ENCODE results near the gene ASPSCR1. TPM values are rescaled to one million over a fixed set of nuclear protein-coding genes. Genes with fewer than 3 reads are reported as not detected.

Gene ASPSCR1
- total RNA-seq, 2 donors from 2014 or later, result 22.3 to 30.3 TPM

DNA sequence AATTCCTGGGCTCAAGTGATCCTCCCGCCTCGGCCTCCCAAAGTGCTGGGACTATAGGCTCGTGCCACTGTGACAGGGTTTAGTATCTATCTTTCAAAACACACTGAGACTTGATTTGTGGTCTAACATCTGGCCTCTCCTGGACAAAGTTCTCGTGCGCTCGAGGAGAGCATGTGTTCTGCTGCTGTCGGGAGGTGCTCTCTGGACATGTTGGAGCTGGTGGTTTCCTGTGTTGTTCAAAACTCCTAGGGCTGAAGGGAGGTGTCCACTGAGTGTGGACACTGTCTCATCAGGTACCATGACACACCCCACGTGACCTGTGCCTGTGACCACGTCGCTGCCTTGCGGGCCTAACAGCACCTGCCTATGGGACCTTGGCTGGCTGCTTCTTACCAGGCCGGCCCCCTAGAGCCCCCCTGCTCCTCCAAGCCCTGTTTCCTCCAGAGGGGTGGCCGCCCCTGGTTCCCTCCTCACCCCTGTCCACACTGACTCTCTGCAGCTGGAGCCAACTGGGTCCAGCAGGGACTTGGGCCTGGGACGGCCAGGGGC is 68.6 kb downstream of the ASPSCR1 start:
- Mint-ChIP-seq H3K27me3 (no peaks in the 10 kb centered on the region), H3K4me1 (no peaks in the 10 kb centered on the region), H3K9me3 (no peaks in the 10 kb centered on the region), H3K36me3 (ENCODE audit: low read depth) (peaks cover 11% of the 10 kb centered on the region), H3K4me3 (no peak overlapping the region), H3K27ac (no peak overlapping the region)
- no peak for ATAC-seq (replicated peaks)

DNA sequence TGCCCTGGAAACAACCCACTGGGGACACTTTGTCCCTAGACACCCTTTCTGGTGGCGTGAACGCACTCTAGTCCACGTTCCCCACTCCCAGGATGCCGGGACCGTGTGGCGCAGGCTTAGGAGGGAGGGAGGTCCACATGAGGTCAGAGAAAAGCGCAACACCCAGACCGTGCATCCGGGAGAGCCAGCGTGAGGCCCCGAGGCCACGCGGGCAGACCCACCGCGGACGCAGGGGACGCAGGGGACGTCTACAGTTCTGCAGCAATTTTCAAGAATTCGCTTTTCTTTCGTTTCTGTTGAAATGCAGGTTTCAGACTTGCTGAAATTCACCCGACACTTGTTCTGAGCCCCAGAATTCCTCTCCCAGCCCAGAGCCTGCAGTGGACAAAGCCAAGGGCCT is 69.5 kb downstream of the ASPSCR1 start:
- Mint-ChIP-seq H3K4me1 (no peaks in the 10 kb centered on the region), H3K27ac (no peak overlapping the region), H3K9me3 (no peaks in the 10 kb centered on the region), H3K27me3 (no peaks in the 10 kb centered on the region), H3K4me3 (no peak overlapping the region), H3K36me3 (ENCODE audit: low read depth) (peaks cover 11% of the 10 kb centered on the region)
- no peak for ATAC-seq (replicated peaks)

DNA sequence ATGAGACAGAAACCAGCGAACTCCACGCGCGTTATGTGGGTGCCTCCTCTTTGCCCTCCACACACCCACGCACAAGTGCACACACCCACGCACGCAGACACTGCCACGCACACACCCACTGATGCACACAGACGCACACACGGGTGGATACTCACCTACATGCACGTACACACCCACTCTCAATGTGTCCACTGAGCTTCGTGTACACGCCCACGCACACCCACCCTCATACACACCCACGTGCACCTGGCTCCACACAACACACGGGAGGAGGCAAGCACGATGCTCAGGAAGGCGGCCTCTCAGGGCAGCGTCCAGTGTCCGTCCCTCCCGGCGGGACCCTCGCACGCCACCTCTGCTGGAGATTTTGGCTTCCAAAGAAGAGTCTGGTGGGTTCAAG is 70.0 kb downstream of the ASPSCR1 start:
- H3K36me3 Mint-ChIP-seq (ENCODE audit: low read depth), result peaks cover 11% of the 10 kb centered on the region
- no peaks in the 10 kb centered on the region for H3K9me3 Mint-ChIP-seq
- H3K4me3 Mint-ChIP-seq, result no peak overlapping the region
- no peaks in the 10 kb centered on the region for H3K4me1 Mint-ChIP-seq
- H3K27ac Mint-ChIP-seq, result no peak overlapping the region
- H3K27me3 Mint-ChIP-seq, result no peaks in the 10 kb centered on the region
- ATAC-seq (replicated peaks), result no peak

DNA sequence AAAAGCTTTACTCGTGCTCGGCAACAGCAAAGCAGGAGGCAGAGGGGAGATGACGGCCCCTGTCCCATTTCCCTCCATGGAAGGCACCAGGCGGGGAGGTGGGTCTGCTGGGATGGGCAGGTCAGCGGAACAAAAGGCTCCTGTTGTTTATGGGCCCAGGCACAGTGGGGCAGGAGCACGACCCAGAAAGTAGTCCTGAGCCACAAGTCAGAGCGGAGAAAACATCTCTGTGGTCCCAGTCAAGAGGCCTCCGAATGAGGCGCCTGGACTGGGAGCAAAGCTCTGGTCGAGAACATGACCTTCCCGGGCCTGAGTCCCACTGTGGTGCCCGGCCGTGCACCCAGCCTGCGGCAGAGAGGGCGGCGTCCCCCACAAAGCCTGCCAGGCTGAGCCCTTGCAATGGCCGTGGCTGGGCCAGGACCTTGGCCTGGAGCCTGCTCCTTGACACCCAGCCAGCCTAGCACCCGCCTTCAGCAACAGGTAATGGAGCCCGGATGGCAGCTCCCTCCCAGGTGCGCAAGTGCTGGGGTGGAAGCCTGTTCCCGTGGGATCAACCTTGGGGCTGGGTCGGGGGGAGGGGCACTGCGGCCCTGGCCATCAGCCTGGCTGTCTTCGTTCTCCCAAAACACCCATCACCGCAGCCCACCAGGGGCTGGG is 70.6 kb downstream of the ASPSCR1 start:
- Mint-ChIP-seq H3K27ac (no peak overlapping the region), H3K27me3 (no peaks in the 10 kb centered on the region), H3K9me3 (no peaks in the 10 kb centered on the region), H3K36me3 (ENCODE audit: low read depth) (peaks cover 11% of the 10 kb centered on the region), H3K4me3 (no peak overlapping the region), H3K4me1 (no peaks in the 10 kb centered on the region)
- ATAC-seq (replicated peaks), result no peak

DNA sequence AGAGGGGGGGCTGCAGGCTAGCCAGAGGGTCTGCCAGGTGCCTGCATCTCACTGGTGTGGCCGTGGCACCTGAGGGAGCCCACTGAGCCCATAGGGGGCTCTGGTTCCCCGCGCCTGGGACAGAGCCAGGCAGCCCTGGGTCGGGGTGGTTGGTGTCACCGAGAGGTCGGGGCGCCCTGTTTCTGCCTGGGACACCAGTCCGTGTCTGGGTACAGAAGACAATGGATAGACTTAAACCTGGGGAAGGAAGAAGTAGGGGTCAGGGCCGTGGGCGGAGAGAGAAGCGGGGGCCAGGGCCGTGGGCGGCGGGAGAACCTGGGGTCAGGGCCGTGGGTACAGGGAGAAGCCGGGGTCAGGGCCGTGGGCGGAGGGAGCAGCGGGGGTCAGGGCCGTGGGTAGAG is 71.1 kb downstream of the ASPSCR1 start:
- Mint-ChIP-seq H3K27ac (no peak overlapping the region), H3K27me3 (no peaks in the 10 kb centered on the region), H3K36me3 (ENCODE audit: low read depth) (peaks cover 11% of the 10 kb centered on the region), H3K4me3 (no peak overlapping the region), H3K4me1 (no peaks in the 10 kb centered on the region), H3K9me3 (no peaks in the 10 kb centered on the region)
- no peak for ATAC-seq (replicated peaks)

DNA sequence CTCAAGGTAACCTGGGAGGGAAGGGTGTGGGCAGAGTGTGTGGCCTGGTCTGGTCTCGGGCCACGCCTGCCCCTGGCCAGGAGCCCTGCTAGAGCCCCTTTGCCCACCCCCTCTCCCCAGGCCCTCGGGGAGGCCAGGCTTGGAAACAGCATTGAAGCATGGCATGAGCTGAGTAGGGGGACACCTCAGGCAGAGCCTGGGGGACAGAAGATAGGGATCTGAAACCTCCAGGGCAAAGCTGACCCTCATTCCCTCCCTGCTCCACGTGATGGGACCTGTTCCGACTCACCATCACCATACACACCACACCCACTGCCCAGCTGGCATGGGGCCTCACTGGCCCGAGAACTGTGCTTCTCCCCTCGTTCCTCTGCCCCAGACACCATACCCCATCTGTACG is 71.7 kb downstream of the ASPSCR1 start:
- no peaks in the 10 kb centered on the region for H3K27me3 Mint-ChIP-seq
- H3K9me3 Mint-ChIP-seq, result no peaks in the 10 kb centered on the region
- H3K36me3 Mint-ChIP-seq (ENCODE audit: low read depth), result peaks cover 11% of the 10 kb centered on the region
- H3K27ac Mint-ChIP-seq, result no peak overlapping the region
- no peaks in the 10 kb centered on the region for H3K4me1 Mint-ChIP-seq
- H3K4me3 Mint-ChIP-seq, result no peak overlapping the region
- no peak for ATAC-seq (replicated peaks)

DNA sequence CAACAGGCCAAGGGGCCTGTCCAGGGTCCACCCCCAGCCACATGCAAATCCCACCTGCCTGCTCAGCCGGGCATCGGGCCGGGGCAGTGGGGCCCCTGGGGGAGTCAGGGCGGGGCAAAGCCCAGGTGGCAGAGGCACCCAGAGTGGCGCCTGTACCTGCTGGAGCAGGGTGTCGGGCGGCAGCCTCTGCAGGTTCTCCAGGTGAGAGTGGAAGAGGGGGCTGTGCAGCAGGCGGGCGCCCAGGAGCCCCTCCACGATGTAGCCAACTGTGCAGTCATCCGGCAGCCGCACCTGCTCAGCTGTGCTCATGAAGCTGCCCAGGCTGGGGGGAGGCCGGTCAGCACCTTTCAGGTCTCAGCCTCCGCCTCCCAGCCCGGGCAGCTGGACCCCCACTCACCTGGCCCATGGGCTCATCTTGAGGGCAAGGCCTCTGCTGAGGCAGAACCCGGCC is 72.1 kb downstream of the ASPSCR1 start:
- no peak overlapping the region for H3K4me3 Mint-ChIP-seq

DNA sequence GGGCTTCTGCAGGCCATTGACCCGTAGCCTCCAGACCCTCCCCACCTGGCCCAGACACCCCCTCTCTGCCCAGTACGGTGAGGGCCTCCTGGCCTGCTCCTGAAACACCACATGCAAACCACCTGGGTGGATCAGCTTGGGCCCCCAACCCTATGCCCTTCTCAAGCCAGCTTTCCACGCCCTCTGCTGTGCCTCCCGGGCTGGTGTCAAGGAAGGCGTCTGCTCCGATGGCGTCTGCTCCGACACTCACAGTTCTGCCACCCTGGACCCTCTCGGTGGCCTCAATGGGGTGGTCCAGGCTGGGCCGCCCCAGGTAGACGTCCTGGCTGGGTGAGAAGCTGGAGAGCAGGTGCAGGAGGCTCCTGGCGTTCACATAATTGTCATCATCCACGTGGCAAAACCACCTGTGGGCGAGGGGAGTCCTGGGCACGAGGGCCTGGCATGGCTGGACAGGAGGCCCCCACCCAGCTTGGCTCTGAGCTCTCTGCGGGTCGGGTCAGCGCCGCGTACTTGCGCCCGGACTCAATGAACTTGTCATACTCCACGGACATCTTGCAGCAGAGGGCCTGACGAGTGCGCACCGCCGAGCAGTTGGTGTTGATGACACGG is 72.8 kb downstream of the ASPSCR1 start:
- Mint-ChIP-seq H3K36me3 (ENCODE audit: low read depth) (peaks cover 16% of the 10 kb centered on the region), H3K27ac (peak overlapping the region; percentile 84), H3K9me3 (no peaks in the 10 kb centered on the region), H3K4me3 (peak overlapping the region; percentile 87), H3K4me1 (no peaks in the 10 kb centered on the region), H3K27me3 (no peaks in the 10 kb centered on the region)
- no peak for ATAC-seq (replicated peaks)

More for the DNA sequence above, 72.1 kb downstream of the ASPSCR1 start:
- no peaks in the 10 kb centered on the region for H3K27me3 Mint-ChIP-seq
- H3K4me1 Mint-ChIP-seq, result no peaks in the 10 kb centered on the region
- ATAC-seq (replicated peaks), result no peak
- H3K36me3 Mint-ChIP-seq (ENCODE audit: low read depth), result peaks cover 11% of the 10 kb centered on the region
- H3K9me3 Mint-ChIP-seq, result no peaks in the 10 kb centered on the region
- no peak overlapping the region for H3K27ac Mint-ChIP-seq

DNA sequence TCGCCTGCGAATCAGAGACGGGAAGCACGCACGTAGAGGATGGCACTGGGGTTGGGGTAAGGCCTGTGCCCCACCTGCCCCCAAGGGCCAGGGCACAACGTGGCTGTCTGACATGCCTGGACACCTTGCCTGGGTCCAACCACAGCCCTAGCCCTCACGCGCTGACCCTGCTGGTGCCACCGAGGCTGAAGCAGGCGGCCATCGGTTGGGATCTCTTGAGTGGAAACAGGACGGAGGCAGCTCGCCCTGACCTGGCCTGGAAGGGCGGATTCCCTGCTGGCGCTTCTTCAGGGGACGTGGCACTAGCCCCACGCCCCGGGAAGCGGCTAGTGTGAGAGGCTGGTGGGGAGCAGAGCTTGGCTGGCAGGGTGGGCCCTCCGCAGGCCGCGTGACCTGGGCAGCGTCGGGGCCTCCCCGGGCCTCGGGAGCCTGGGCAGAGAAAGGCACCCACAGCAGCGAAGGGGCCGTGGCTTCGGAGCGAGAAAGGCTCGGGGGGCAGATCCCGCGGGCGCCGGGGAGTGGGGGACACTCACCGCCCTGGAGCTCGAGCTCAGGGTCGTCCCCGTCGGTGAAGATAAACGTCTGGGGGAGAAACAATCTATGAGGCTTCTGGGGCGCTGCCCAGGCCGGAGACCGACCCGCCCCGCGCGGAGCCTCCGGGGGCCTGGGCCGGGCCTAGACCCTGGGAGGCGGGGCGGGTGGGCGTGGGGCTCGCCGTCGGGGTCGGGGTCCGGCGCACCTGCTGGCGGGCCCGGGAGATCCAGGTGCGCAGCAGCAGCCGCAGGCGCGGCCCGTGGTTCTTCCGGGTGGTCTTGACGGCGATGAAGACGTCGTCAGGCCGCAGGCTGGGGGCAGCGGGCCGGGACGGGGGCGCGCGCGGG is 73.6 kb downstream of the ASPSCR1 start:
- H3K36me3 Mint-ChIP-seq (ENCODE audit: low read depth), result peaks cover 17% of the 10 kb centered on the region
- H3K27me3 Mint-ChIP-seq, result no peaks in the 10 kb centered on the region
- peak overlapping the region; percentile 84 for H3K27ac Mint-ChIP-seq
- no peaks in the 10 kb centered on the region for H3K9me3 Mint-ChIP-seq
- H3K4me3 Mint-ChIP-seq, result peak overlapping the region; percentile 87
- no peaks in the 10 kb centered on the region for H3K4me1 Mint-ChIP-seq
- ATAC-seq (replicated peaks), result peak; percentile 24

DNA sequence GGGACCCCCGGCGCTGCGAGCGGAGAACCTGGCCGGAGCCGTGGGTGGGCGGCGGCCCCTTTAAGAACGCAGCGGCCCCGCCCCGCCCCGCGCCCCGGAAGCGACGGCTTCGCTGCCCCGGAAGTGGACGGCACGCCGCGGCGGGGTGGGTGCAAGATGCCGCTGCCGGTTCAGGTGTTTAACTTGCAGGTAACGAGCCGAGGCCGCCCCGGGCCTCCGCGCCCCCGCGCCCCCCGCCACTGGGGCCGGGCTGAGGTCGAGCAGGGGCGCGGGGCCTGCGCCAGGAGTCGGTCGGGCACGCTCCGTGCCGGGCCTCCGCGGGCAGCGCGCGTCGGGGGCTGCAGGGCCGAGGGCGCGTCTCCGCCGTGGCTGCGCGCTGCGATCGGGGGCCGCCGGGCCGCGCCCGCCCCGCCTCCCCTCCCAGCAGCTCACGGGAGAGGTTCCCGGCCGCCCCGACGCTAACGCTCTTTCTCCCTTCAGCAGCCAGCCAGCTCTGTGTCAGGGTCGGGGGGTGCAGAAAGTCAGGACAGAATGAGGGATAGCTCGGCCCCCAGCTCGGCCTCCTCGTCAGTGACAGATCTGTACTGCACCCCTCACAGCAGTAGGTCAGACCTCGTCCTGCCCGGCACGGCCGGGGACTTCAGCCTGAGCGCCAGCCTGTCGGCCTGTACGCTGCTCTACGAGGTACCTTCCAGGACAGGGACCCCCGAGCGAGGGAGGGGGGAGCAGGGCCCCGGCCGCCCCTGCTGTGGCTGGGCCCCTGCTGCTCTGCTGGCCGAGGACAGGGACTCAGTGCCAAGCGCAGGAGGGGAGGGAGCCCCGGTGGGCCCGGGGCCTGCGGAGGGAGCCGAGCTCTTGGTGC is 74.6 kb downstream of the ASPSCR1 start, which contains the start of the genes GPS1 and RFNG:
Gene GPS1 (plus strand): TSS at position 123 of the 862 bp plus-strand sequence. CDS start 34 bp downstream, at position 157.
Gene RFNG (minus strand): TSS at position 36 of the 862 bp plus-strand sequence. CDS start 45 bp downstream, outside the sequence.
- peak within 1 kb of the TSS; percentile 87 for H3K4me3 Mint-ChIP-seq
- peak within 1 kb of the TSS; percentile 84 for H3K27ac Mint-ChIP-seq
- no peaks in the 10 kb centered on the region for H3K9me3 Mint-ChIP-seq

DNA sequence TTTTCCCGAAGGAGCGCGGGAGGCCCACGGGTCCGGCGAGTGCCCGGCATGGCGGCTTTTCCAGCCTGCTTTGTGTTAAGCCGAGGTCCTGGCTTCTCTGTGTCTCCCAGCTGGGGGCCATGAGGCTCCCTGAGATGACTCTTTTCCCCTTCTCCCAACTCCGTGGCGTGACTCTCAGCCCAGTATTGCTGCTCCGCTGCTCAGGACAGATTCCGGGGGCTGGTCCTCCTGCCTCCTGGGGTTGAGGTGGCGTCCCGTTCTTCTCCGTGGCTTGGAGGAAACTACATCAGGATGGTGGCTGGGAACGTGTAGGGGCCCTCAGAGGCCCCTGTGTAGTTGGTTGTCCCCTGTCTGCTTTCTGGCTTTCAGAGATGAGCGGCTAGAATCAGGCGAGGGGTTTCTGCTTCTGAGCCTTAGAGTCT is 75.2 kb downstream of the ASPSCR1 start:
- Mint-ChIP-seq H3K27ac (no peak overlapping the region), H3K4me1 (no peaks in the 10 kb centered on the region), H3K27me3 (no peaks in the 10 kb centered on the region), H3K4me3 (peak overlapping the region; percentile 61), H3K36me3 (ENCODE audit: low read depth) (peaks cover 15% of the 10 kb centered on the region), H3K9me3 (no peaks in the 10 kb centered on the region)
- no peak for ATAC-seq (replicated peaks)

More for the DNA sequence above, 74.6 kb downstream of the ASPSCR1 start, which contains the start of the genes GPS1 and RFNG:
- no peaks in the 10 kb centered on the region for H3K4me1 Mint-ChIP-seq
- peaks cover 17% of the 10 kb centered on the region for H3K36me3 Mint-ChIP-seq (ENCODE audit: low read depth)
- H3K27me3 Mint-ChIP-seq, result no peaks in the 10 kb centered on the region
- peak; percentile 94 for ATAC-seq (replicated peaks)

DNA sequence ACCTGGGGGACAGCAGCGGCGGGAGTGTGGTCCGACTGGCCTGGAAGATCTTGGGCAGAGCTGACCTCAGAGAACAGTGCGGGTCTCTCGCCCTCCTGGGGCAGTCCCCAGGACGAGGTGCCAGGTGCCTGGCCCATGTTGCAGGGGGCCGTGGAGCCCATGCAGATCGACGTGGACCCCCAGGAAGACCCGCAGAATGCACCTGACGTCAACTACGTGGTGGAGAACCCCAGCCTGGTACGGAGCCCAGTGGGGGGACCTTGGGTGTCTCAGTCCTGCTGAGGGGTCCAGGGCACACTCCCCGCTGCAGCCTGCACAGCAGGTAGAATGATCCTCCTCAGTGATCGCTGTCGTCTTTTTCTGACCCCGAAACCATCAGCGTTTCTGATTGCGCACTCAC is 75.7 kb downstream of the ASPSCR1 start:
- peak overlapping the region; percentile 61 for H3K4me3 Mint-ChIP-seq
- no peaks in the 10 kb centered on the region for H3K27me3 Mint-ChIP-seq
- no peaks in the 10 kb centered on the region for H3K9me3 Mint-ChIP-seq
- H3K36me3 Mint-ChIP-seq (ENCODE audit: low read depth), result peaks cover 17% of the 10 kb centered on the region
- H3K4me1 Mint-ChIP-seq, result no peaks in the 10 kb centered on the region
- no peak for ATAC-seq (replicated peaks)
- no peak overlapping the region for H3K27ac Mint-ChIP-seq

DNA sequence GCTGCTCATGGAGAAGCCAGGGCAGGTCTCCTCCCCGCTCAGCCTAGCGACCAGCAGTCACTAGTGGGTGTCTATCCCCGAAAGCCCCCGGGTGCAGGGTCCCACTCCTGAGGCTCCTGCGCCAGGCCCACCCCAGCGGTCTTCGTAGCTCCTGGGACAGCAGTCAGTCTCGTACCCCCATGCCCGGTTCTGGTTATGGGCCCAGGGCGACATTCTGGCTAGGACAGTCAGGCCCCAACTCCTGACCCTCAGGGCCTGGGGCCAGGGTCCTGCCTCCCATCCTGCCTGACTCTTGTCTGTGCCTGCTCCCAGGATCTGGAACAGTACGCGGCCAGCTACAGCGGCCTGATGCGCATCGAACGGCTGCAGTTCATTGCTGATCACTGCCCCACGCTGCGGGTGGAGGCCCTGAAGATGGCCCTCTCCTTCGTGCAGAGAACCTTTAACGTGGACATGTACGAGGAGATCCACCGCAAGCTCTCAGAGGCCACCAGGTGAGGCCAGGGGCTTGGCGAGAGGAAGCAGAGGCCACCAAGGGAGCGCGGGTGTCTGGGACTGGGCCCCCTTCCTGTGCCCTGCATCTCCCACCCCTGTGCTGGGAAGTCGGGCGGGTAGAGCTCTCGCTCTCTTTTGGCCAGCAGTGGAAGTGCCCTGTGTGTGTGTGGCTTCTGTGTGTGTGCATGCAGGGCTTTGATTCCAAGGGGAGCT is 76.3 kb downstream of the ASPSCR1 start:
- Mint-ChIP-seq H3K27ac (no peak overlapping the region), H3K9me3 (no peaks in the 10 kb centered on the region)

More for the DNA sequence above, 76.3 kb downstream of the ASPSCR1 start:
- Mint-ChIP-seq H3K4me1 (no peaks in the 10 kb centered on the region), H3K4me3 (peak overlapping the region; percentile 61), H3K27me3 (no peaks in the 10 kb centered on the region), H3K36me3 (ENCODE audit: low read depth) (peaks cover 18% of the 10 kb centered on the region)
- no peak for ATAC-seq (replicated peaks)

Data from activated T-helper 17 cell treated with anti-CD3 and anti-CD28 coated beads, Interleukin-2, amount 50 U/mL, for 72 hours (primary cell).